HepG2 (cell line): Measurements from ENCODE around the gene ZNF773. TPM values are rescaled to one million over a fixed set of nuclear protein-coding genes. Genes with fewer than 3 reads are reported as not detected.
A peak's percentile ranks its signal among the peaks of the same experiment; 100 is the strongest.
"Not testable (repeated sequence)": the region's sequence is repeated elsewhere in the genome, so short reads cannot be mapped to it uniquely, and the experiment has no call there.

ENCODE experiments used
- ATAC-seq: fragments of 200-7000 bp; cut with Tn5 transposase; 3 replicates; pipeline ENCODE4 v1.9.1; 2020; ENCODE audit warnings: mild to moderate bottlenecking, moderate library complexity
- BruUV-seq: library from RNA; stranded (reverse); fragments of 400-500 nt; replicated peaks from 2 replicates; lab custom pipeline; 2021; lab: Mats Ljungman, UMichigan
- CTCF ChIA-PET: fragments of 300-600 bp; formaldehyde crosslinking; extraction: SDS; loops from one replicate; lab custom pipeline; 2021; ENCODE audit warnings: low total read pairs, inconsistent platforms, low intra/inter-chr PET ratio; lab: Yijun Ruan, JAX
- POLR2A ChIA-PET: fragments of 350-600 bp; sonication (Branson Sonifier 250); formaldehyde crosslinking; loops from one replicate; lab custom pipeline; 2020; ENCODE audit warnings: antibody characterized with exemption, inconsistent platforms; lab: Yijun Ruan, JAX
- DNase-seq: peaks from one replicate; pipeline ENCODE4 v3.0.0-alpha.2; 2015; ENCODE audit warnings: low spot score
- FAIRE-seq: peaks from 3 replicates; lab custom pipeline; 2011; peaks lifted over from hg19 to GRCh38; lab: Jason Lieb, UNC
- H2AFZ ChIP-seq: one replicate; pipeline ENCODE4 v1.6.1; 2011; ENCODE audit warnings: low read length, inconsistent platforms
- H3K27ac ChIP-seq: fragments of 300-600 bp; 3 replicates; pipeline ENCODE4 v1.8.0; 2011; ENCODE audit warnings: mixed run types, mild to moderate bottlenecking, mixed read lengths, low read length, inconsistent platforms; ENCODE audit not compliant: insufficient read depth; ENCODE audit errors: extremely low read length
- H3K27me3 ChIP-seq, 2 experiments: fragments of 200-600 bp in 1 of 2; 2 replicates in 1 of 2; 3 replicates in 1 of 2; pipeline versions ENCODE4 v1.6.0 to v1.8.0; 2011; ENCODE audit warnings: low read length in 2 of 2, mild to moderate bottlenecking in 2 of 2, moderate library complexity in 2 of 2, inconsistent platforms in 1 of 2; ENCODE audit not compliant: insufficient read depth in 2 of 2, control insufficient read depth in 1 of 2
- H3K36me3 ChIP-seq, 2 experiments: fragments of 200-600 bp in 1 of 2; replicated peaks in 1 of 2; 2 replicates in 1 of 2; 3 replicates in 1 of 2; pipeline versions ENCODE4 v1.5.1 to v1.8.0; 2011; ENCODE audit warnings: low read length in 2 of 2, inconsistent platforms in 1 of 2; ENCODE audit not compliant: insufficient read depth in 2 of 2, control insufficient read depth in 1 of 2
- H3K4me1 ChIP-seq: 2 replicates; pipeline ENCODE4 v1.5.1; 2012; ENCODE audit warnings: low read length, inconsistent platforms; ENCODE audit not compliant: insufficient read depth
- H3K4me2 ChIP-seq: 2 replicates; pipeline ENCODE4 v1.6.0; 2011; ENCODE audit warnings: low read depth, low read length, inconsistent platforms
- H3K4me3 ChIP-seq, 3 experiments: fragments of 200-600 bp in 1 of 3; sonication (generic), shearing (Covaris generic) in 1 of 3; replicated peaks in 1 of 3; 2 replicates each; pipeline ENCODE4 v1.5.1; 2011 to 2016; ENCODE audit warnings: low read length in 3 of 3, inconsistent platforms in 2 of 3, low read depth in 2 of 3, mild to moderate bottlenecking in 2 of 3, control low read depth in 1 of 3, mixed read lengths in 1 of 3; ENCODE audit not compliant: insufficient read depth in 1 of 3
- H3K79me2 ChIP-seq: one replicate; pipeline ENCODE4 v1.6.1; 2011; ENCODE audit warnings: low read length, inconsistent platforms; ENCODE audit not compliant: insufficient read depth
- H3K9ac ChIP-seq: 2 replicates; pipeline ENCODE4 v1.6.0; 2011; ENCODE audit warnings: mild to moderate bottlenecking, low read depth, low read length, inconsistent platforms; ENCODE audit not compliant: insufficient read depth
- H3K9me3 ChIP-seq: 2 replicates; pipeline ENCODE4 v1.5.1; 2012; ENCODE audit warnings: mild to moderate bottlenecking, low read length
- H4K20me1 ChIP-seq: 2 replicates; pipeline ENCODE4 v1.6.0; 2011; ENCODE audit warnings: inconsistent platforms, mild to moderate bottlenecking, low read length, moderate library complexity; ENCODE audit not compliant: insufficient read depth
- DR1 ChIP-seq: sonication (generic); formaldehyde crosslinking; IDR thresholded peaks from 2 replicates; pipeline ENCODE4 v1.8.0; 2021; ENCODE audit warnings: mild to moderate bottlenecking, missing genetic modification reagents, inconsistent platforms
- ERF ChIP-seq: IDR thresholded peaks from 2 replicates; pipeline ENCODE4 v1.6.1; 2018; ENCODE audit warnings: missing biosample characterization, missing genetic modification reagents
- HNRNPLL ChIP-seq: fragments of 200-400 bp; formaldehyde crosslinking; IDR thresholded peaks from 2 replicates; pipeline ENCODE4 v1.6.1; 2017; ENCODE audit warnings: mild to moderate bottlenecking, low read depth, low read length; ENCODE audit not compliant: poor library complexity, severe bottlenecking
- ZGPAT ChIP-seq: IDR thresholded peaks from 2 replicates; pipeline ENCODE4 v1.6.1; 2016; ENCODE audit warnings: mild to moderate bottlenecking
- WGBS: methylation state at CpG from one replicate; pipeline ENCODE4 v1.1.6; 2017; ENCODE audit warnings: low lambda C conversion rate; 5-methylcytosine and 5-hydroxymethylcytosine counted together
- in situ Hi-C: cut with HindIII; loops from 2 replicates; pipeline ENCODE4 v1.10.0; 2017; ENCODE audit warnings: low pct_unique_long_range_greater_than_20kb; ENCODE audit not compliant: extremely low pct_ligation_motif_present
- intact Hi-C: fragments of 100-400 bp; cut with micrococcal nuclease; formaldehyde crosslinking; loops from one replicate; pipeline ENCODE4 v1.10.0; 2022; ENCODE audit not compliant: unreplicated experiment
- polyA plus RNA-seq, 8 experiments: library from polyadenylated mRNA; depleted of rRNA in 3 of 8; stranded (reverse) in 7 of 8; unstranded in 1 of 8; fragments of >200 nt; fragmentation: Illumina TruSeq in 4 of 8; extraction: Trizol in 4 of 8; gene quantifications; 2 replicates each; pipeline versions ENCODE4 v1.2.1 to v1.2.3, GENCODE V29; 2011 to 2016; ENCODE audit warnings: low read depth in 4 of 8, missing spikeins in 1 of 8, mixed read lengths in 1 of 8; ENCODE audit not compliant: insufficient read depth in 1 of 8
- total RNA-seq, 5 experiments: library from RNA; depleted of rRNA; stranded (reverse); fragments of >200 nt; fragmentation: Illumina TruSeq; extraction: Trizol; gene quantifications; 2 replicates each; pipeline ENCODE4 v1.2.3, GENCODE V29; 2016; ENCODE audit warnings: low read depth in 1 of 5

The ZNF773 gene
- total and polyA plus RNA-seq, 2 of the 13 experiments (the other 11 are each of a cell fraction or from before 2014, with no cell fraction given): 5.7 to 6.7 TPM

- TF ChIP-seq ZGPAT (CRISPR knock-in tag) (peak; percentile 57; the same call in 1 of the 2 replicates), ERF (CRISPR knock-in tag) (peak; percentile 63; the same call in 1 of the 2 replicates), HNRNPLL (peak; percentile 87), DR1 (CRISPR knock-in tag) (peak; percentile 32; the same call in 1 of the 2 replicates)
Observed at GRCh38 chr19:57487477-57488298, 12.1 kb upstream of the ZNF773 start, which contains the start of gene ZNF419 (continued).

GRCh38 chr19:57488299-57488644 is 11.5 kb upstream of the ZNF773 start:
- H2AFZ ChIP-seq, intact Hi-C loops: not testable (repeated sequence)
- H3K4me2 ChIP-seq: peak overlapping the region; percentile 82

More at GRCh38 chr19:57488299-57488644, 11.5 kb upstream of the ZNF773 start:
- WGBS: no CpG with 5 or more reads among the region's 1 CpG
- in situ Hi-C loops, FAIRE-seq, DNase-seq, H4K20me1 ChIP-seq, H3K27me3 ChIP-seq, H3K9me3 ChIP-seq, CTCF ChIA-PET, H3K79me2 ChIP-seq, H3K4me1 ChIP-seq, H3K27ac ChIP-seq: not testable (repeated sequence)
- peak; percentile 35; the same call in 2 of the 3 replicates for ATAC-seq
- BruUV-seq: TSS peak; percentile 58
- peaks cover 5 to 26% of the 10 kb centered on the region in 2 experiments; a peak in 4 of 5 replicates for H3K36me3 ChIP-seq
- POLR2A ChIA-PET: interaction anchor here (1.1 kb wide), 1 partner anchor 11 kb away, joined by 9 read pairs; the partner anchor contains the start of gene ZNF773
- peak overlapping the region; percentile 59 for H3K9ac ChIP-seq
- H3K4me3 ChIP-seq: peak overlapping the region; percentile 39 to 61 (median 50); a peak in 5 of 6 replicates
